Liver (tissue), 9 donors: ENCODE data around the gene DAP3. TPM values are rescaled to one million over a fixed set of nuclear protein-coding genes. Genes with fewer than 3 reads are reported as not detected.

Experiments
- DNase-seq: peaks from one replicate; pipeline ENCODE4 v3.0.0-alpha.2; 2017; ENCODE audit warnings: low spot score
- H3K27ac ChIP-seq, 2 donors: one replicate each; pipeline ENCODE4 v1.7.0; 2013; ENCODE audit warnings: inconsistent platforms in 2 of 2, low read length in 2 of 2, control low read depth in 1 of 2, low read depth in 1 of 2, mild to moderate bottlenecking in 1 of 2
- H3K27me3 ChIP-seq, 4 donors: one replicate each; pipeline versions ENCODE4 v1.6.1 to v1.7.0; 2013; ENCODE audit warnings: low read length in 3 of 4, inconsistent platforms in 1 of 4, mild to moderate bottlenecking in 1 of 4, moderate library complexity in 1 of 4; ENCODE audit not compliant: control insufficient read depth in 4 of 4, insufficient read depth in 4 of 4
- H3K36me3 ChIP-seq, 4 donors: one replicate each; pipeline versions ENCODE4 v1.6.1 to v1.7.0; 2013; ENCODE audit warnings: low read length in 3 of 4, mild to moderate bottlenecking in 3 of 4, low read depth in 1 of 4, moderate library complexity in 1 of 4; ENCODE audit not compliant: control insufficient read depth in 4 of 4, insufficient read depth in 3 of 4
- H3K4me1 ChIP-seq, 4 donors: one replicate each; pipeline versions ENCODE4 v1.6.1 to v1.7.0; 2013; ENCODE audit warnings: low read length in 3 of 4, mild to moderate bottlenecking in 3 of 4, moderate library complexity in 1 of 4; ENCODE audit not compliant: control insufficient read depth in 4 of 4, insufficient read depth in 4 of 4
- H3K4me3 ChIP-seq, 3 donors: one replicate each; pipeline versions ENCODE4 v1.6.1 to v1.7.0; 2013; ENCODE audit warnings: low read length in 3 of 3, control low read depth in 1 of 3, low read depth in 1 of 3, mild to moderate bottlenecking in 1 of 3
- H3K9ac ChIP-seq, 2 donors: one replicate each; pipeline ENCODE4 v1.7.0; 2013; ENCODE audit warnings: low read length in 2 of 2, mild to moderate bottlenecking in 2 of 2, moderate library complexity in 2 of 2, control low read depth in 1 of 2, low read depth in 1 of 2
- H3K9me3 ChIP-seq, 4 donors: one replicate each; pipeline versions ENCODE4 v1.6.1 to v1.7.0; 2013; ENCODE audit warnings: low read length in 3 of 4; ENCODE audit not compliant: control insufficient read depth in 4 of 4
- ATF3 ChIP-seq: IDR thresholded peaks from 2 replicates; pipeline ENCODE4 v1.6.1; 2016; ENCODE audit warnings: antibody characterized with exemption
- CTCF ChIP-seq: fragments of 150-350 bp; IDR thresholded peaks from 2 replicates; pipeline ENCODE4 v1.5.1; 2017; ENCODE audit warnings: improper control_type of control experiment, low read depth, low read length; ENCODE audit not compliant: missing input control
- EGR1 ChIP-seq, 2 donors: IDR thresholded peaks; 2 replicates each; pipeline ENCODE4 v1.6.1; 2016 to 2018; ENCODE audit warnings: antibody characterized with exemption in 2 of 2, low read depth in 2 of 2
- FOXA1 ChIP-seq: IDR thresholded peaks from 2 replicates; pipeline ENCODE4 v1.6.1; 2016; ENCODE audit warnings: antibody characterized with exemption
- FOXA2 ChIP-seq: IDR thresholded peaks from 2 replicates; pipeline ENCODE4 v1.6.1; 2016; ENCODE audit warnings: antibody characterized with exemption
- GABPA ChIP-seq, 2 donors: IDR thresholded peaks in 1 of 2; conservative IDR thresholded peaks in 1 of 2; 2 replicates each; pipeline ENCODE4 v1.6.1; 2016; ENCODE audit warnings: antibody characterized with exemption in 2 of 2, mild to moderate bottlenecking in 1 of 2, moderate library complexity in 1 of 2
- HNF4A ChIP-seq, 2 donors: conservative IDR thresholded peaks; 2 replicates each; pipeline ENCODE4 v1.6.1; 2016; ENCODE audit warnings: antibody characterized with exemption in 2 of 2, mild to moderate bottlenecking in 2 of 2
- HNF4G ChIP-seq: IDR thresholded peaks from 2 replicates; pipeline ENCODE4 v1.6.1; 2016; ENCODE audit warnings: antibody characterized with exemption
- JUND ChIP-seq, 2 donors: IDR thresholded peaks; 2 replicates each; pipeline ENCODE4 v1.6.1; 2016; ENCODE audit warnings: antibody characterized with exemption in 2 of 2
- MAX ChIP-seq: IDR thresholded peaks from 2 replicates; pipeline ENCODE4 v1.6.1; 2016; ENCODE audit warnings: antibody characterized with exemption
- NR2F2 ChIP-seq: IDR thresholded peaks from 2 replicates; pipeline ENCODE4 v1.6.1; 2016; ENCODE audit warnings: antibody characterized with exemption
- RAD21 ChIP-seq, 2 donors: IDR thresholded peaks; 2 replicates each; pipeline ENCODE4 v1.6.1; 2016; ENCODE audit warnings: antibody characterized with exemption in 2 of 2, mild to moderate bottlenecking in 2 of 2
- REST ChIP-seq: IDR thresholded peaks from 2 replicates; pipeline ENCODE4 v1.6.1; 2016; ENCODE audit warnings: antibody characterized with exemption, mild to moderate bottlenecking
- RXRA ChIP-seq, 2 donors: IDR thresholded peaks; 2 replicates each; pipeline ENCODE4 v1.6.1; 2017 to 2018; ENCODE audit warnings: antibody characterized with exemption in 2 of 2, mild to moderate bottlenecking in 1 of 2
- SP1 ChIP-seq: IDR thresholded peaks from 2 replicates; pipeline ENCODE4 v1.6.1; 2018; ENCODE audit warnings: antibody characterized with exemption, mild to moderate bottlenecking
- TAF1 ChIP-seq: conservative IDR thresholded peaks from 2 replicates; pipeline ENCODE4 v1.6.1; 2016; ENCODE audit warnings: antibody characterized with exemption, mild to moderate bottlenecking
- YY1 ChIP-seq: IDR thresholded peaks from 2 replicates; pipeline ENCODE4 v1.6.1; 2016; ENCODE audit warnings: antibody characterized with exemption, mild to moderate bottlenecking
- ZBTB33 ChIP-seq: IDR thresholded peaks from 2 replicates; pipeline ENCODE4 v1.6.1; 2016; ENCODE audit warnings: antibody characterized with exemption
- WGBS: extraction: QIAGEN DNeasy Blood & Tissue Kit; methylation state at CpG from one replicate; pipeline ENCODE4 v1.1.7; 2013; 5-methylcytosine and 5-hydroxymethylcytosine counted together
- polyA plus RNA-seq, 2 donors: library from polyadenylated mRNA; stranded (reverse) in 1 of 2; unstranded in 1 of 2; fragments of 200-250 nt in 1 of 2; fragments of >200 nt in 1 of 2; fragmentation: Nextera tagmentation in 1 of 2; extraction: Ambion mirVana in 1 of 2; gene quantifications; one replicate each; pipeline versions ENCODE4 v1.2.1 to v1.2.3, GENCODE V29; 2013 to 2015
- total RNA-seq, 2 donors: library from RNA; depleted of rRNA; stranded (reverse); fragments of >200 nt; gene quantifications; one replicate each; pipeline ENCODE4 v1.2.3, GENCODE V29; 2014
- donor health status: healthy.
- donor health status: healthy.
- donor health status: healthy.
- donor health status: healthy.
- donor health status: healthy.

DAP3 gene
- total and polyA plus RNA-seq, 4 donors: 43.1 to 59.3 (median 57.3) TPM

GRCh38 chr1:155777582-155777981, 88.7 kb downstream of the DAP3 start:
- Histone ChIP-seq H3K27me3 (no peaks in the 10 kb centered on the region), H3K9me3 (no peaks in the 10 kb centered on the region), H3K4me1 (no peaks in the 10 kb centered on the region), H3K36me3 (peaks cover 2 to 58% (median 28%) of the 10 kb centered on the region in 4 donors), H3K27ac (no peak overlapping the region), H3K9ac (no peak overlapping the region), H3K4me3 (no peak overlapping the region)
- TF ChIP-seq TAF1 (no peak), CTCF (no peak), GABPA (IDR thresholded peaks at IDR 0.05 in 1 of 2, conservative IDR thresholded peaks at IDR 0.05 in 1 of 2) (no peak), FOXA1 (no peak), RAD21 (IDR thresholded peaks at IDR 0.05) (no peak), REST (no peak), JUND (IDR thresholded peaks at IDR 0.05) (no peak), ATF3 (no peak), HNF4A (conservative IDR thresholded peaks at IDR 0.05) (no peak), EGR1 (IDR thresholded peaks at IDR 0.05; ENCODE audit: low read depth in 2 of 2) (no peak), SP1 (no peak), YY1 (no peak), FOXA2 (no peak), RXRA (IDR thresholded peaks at IDR 0.05) (no peak), ZBTB33 (no peak), HNF4G (no peak), MAX (no peak), NR2F2 (no peak)
- DNase-seq: no peak
- 91% methylated on average over 3 of the region's 3 CpGs for WGBS

Other genes starting within 250 kb of the DAP3 start
- 10 to 100 TPM; 13.7 to 30.3 TPM for gene ASH1L, start 126.3 kb upstream of the DAP3 start, total RNA-seq
- gene ASH1L, start 126.3 kb upstream of the DAP3 start, polyA plus RNA-seq: 10 to 100 TPM in 1 of 2 donors, 1 to 10 TPM in 1; 3.9 to 14.1 TPM
- 10 to 100 TPM in 1 of 2 donors, 1 to 10 TPM in 1; 8.9 to 22.9 TPM for gene MSTO1, start 78.9 kb upstream of the DAP3 start, total RNA-seq
- gene MSTO1, start 78.9 kb upstream of the DAP3 start, polyA plus RNA-seq: 10 to 100 TPM; 14.6 to 21.8 TPM
- gene YY1AP1, start 317 bp upstream of the DAP3 start, total RNA-seq: 10 to 100 TPM; 34.4 to 43.8 TPM
- gene YY1AP1, start 317 bp upstream of the DAP3 start, polyA plus RNA-seq: 10 to 100 TPM; 13.3 to 18.9 TPM
- gene GON4L, start 168.1 kb downstream of the DAP3 start, total RNA-seq: 10 to 100 TPM; 13.4 to 26.2 TPM
- 10 to 100 TPM in 1 of 2 donors, 1 to 10 TPM in 1; 5.7 to 18.0 TPM for gene GON4L, start 168.1 kb downstream of the DAP3 start, polyA plus RNA-seq
- 1 to 10 TPM in 1 of 2 donors, under 1 TPM in 1; 0.75 to 1.2 TPM for gene SYT11, start 170.5 kb downstream of the DAP3 start, total RNA-seq
- gene SYT11, start 170.5 kb downstream of the DAP3 start, polyA plus RNA-seq: under 1 TPM; 0.49 to 0.76 TPM
- 10 to 100 TPM; 11.3 to 14.3 TPM for gene RIT1, start 222.3 kb downstream of the DAP3 start, total RNA-seq
- 1 to 10 TPM; 3.1 to 4.9 TPM for gene RIT1, start 222.3 kb downstream of the DAP3 start, polyA plus RNA-seq
- 10 to 100 TPM; 18.2 to 32.6 TPM for gene KHDC4, start 245.3 kb downstream of the DAP3 start, total RNA-seq
- gene KHDC4, start 245.3 kb downstream of the DAP3 start, polyA plus RNA-seq: 10 to 100 TPM in 1 of 2 donors, 1 to 10 TPM in 1; 8.4 to 11.3 TPM